Tibial nerve (tissue), 4 donors: ENCODE data around the gene ENG. TPM values are rescaled to one million over a fixed set of nuclear protein-coding genes. Genes with fewer than 3 reads are reported as not detected.

Experiments
- DNase-seq, 2 donors: peaks; one replicate each; pipeline ENCODE4 v3.0.0-alpha.2; 2019; ENCODE audit warnings: low spot score in 2 of 2
- H3K27ac ChIP-seq, 4 donors: fragments of 200-600 bp; sonication (generic) in 3 of 4; one replicate each; pipeline ENCODE4 v1.5.1; 2017 to 2019; ENCODE audit warnings: mild to moderate bottlenecking in 1 of 4
- H3K27me3 ChIP-seq, 2 donors: fragments of 200-600 bp; sonication (generic) in 1 of 2; one replicate each; pipeline versions ENCODE4 v1.5.1 to v1.6.0; 2017 to 2019
- H3K36me3 ChIP-seq, 3 donors: fragments of 200-600 bp; sonication (generic); one replicate each; pipeline ENCODE4 v1.5.1; 2018 to 2019
- H3K4me1 ChIP-seq, 4 donors: fragments of 200-600 bp; sonication (generic) in 3 of 4; one replicate each; pipeline ENCODE4 v1.5.1; 2017 to 2019
- H3K4me3 ChIP-seq, 4 donors: fragments of 200-600 bp; sonication (generic) in 3 of 4; one replicate each; pipeline ENCODE4 v1.5.1; 2017 to 2019; ENCODE audit warnings: mild to moderate bottlenecking in 1 of 4, moderate library complexity in 1 of 4
- H3K9me3 ChIP-seq, 4 donors: fragments of 200-600 bp; sonication (generic) in 3 of 4; one replicate each; pipeline ENCODE4 v1.5.1; 2017 to 2019
- CTCF ChIP-seq, 5 experiments: fragments of 200-600 bp in 3 of 5; fragments of 450-650 bp in 2 of 5; sonication (generic) in 3 of 5; IDR thresholded peaks; one replicate each; pipeline ENCODE4 v1.5.1; 2016 to 2019; ENCODE audit warnings: antibody characterized with exemption in 5 of 5, mild to moderate bottlenecking in 3 of 5, moderate library complexity in 2 of 5
- EP300 ChIP-seq, 2 donors: sonication (generic); formaldehyde crosslinking; IDR thresholded peaks; one replicate each; pipeline ENCODE4 v1.6.1; 2017; ENCODE audit warnings: antibody characterized with exemption in 2 of 2, mild to moderate bottlenecking in 1 of 2
- POLR2A ChIP-seq, 2 donors: fragments of 450-650 bp; IDR thresholded peaks; one replicate each; pipeline ENCODE4 v1.6.1; 2017; ENCODE audit warnings: antibody characterized with exemption in 2 of 2, mild to moderate bottlenecking in 2 of 2, moderate library complexity in 2 of 2
- WGBS, 2 donors: methylation state at CpG; one replicate each; pipeline ENCODE4 v1.1.5; 2018; 5-methylcytosine and 5-hydroxymethylcytosine counted together
- total RNA-seq, 4 donors: library from RNA; depleted of rRNA; stranded (reverse); fragments of >200 nt; gene quantifications; one replicate each; pipeline ENCODE4 v1.1.0, GENCODE V29; 2016

ENG gene
- total RNA-seq, 4 donors from 2014 or later = 24.9 to 137 (median 85.6) TPM

GRCh38 chr9:127874301-127875221 is 20.1 kb upstream of the ENG start:
- WGBS, 2 donors = 72 to 77% methylated on average over 14 to 18 of the region's 19 CpGs
- peaks cover 0 to 71% (median 46%) of the 10 kb centered on the region in 4 donors for H3K4me1 ChIP-seq
- no peak for TF ChIP-seq CTCF (IDR thresholded peaks at IDR 0.05)
- TF ChIP-seq POLR2A (IDR thresholded peaks at IDR 0.05) = no peak
- no peak for TF ChIP-seq EP300 (IDR thresholded peaks at IDR 0.05)

GRCh38 chr9:127873886-127874285 is 19.4 kb upstream of the ENG start:
- Histone ChIP-seq H3K4me3 (no peak overlapping the region), H3K9me3 (no peaks in the 10 kb centered on the region), H3K27ac (peak overlapping the region; percentile 38 to 93 (median 80)), H3K27me3 (no peaks in the 10 kb centered on the region), H3K36me3 (peaks cover 0 to 36% (median 0%) of the 10 kb centered on the region in 3 donors), H3K4me1 (peaks cover 0 to 74% (median 46%) of the 10 kb centered on the region in 4 donors)
- WGBS, 2 donors = 21 to 24% methylated on average over 5 to 8 of the region's 10 CpGs
- peak; percentile 63 to 70 for DNase-seq
- TF ChIP-seq EP300 (IDR thresholded peaks at IDR 0.05) (peak in 1 of 2 donors; percentile 38), POLR2A (IDR thresholded peaks at IDR 0.05) (no peak)

More at GRCh38 chr9:127874301-127875221, 20.1 kb upstream of the ENG start:
- Histone ChIP-seq H3K9me3 (no peaks in the 10 kb centered on the region), H3K36me3 (peaks cover 0 to 31% (median 0%) of the 10 kb centered on the region in 3 donors), H3K27me3 (no peaks in the 10 kb centered on the region), H3K27ac (peak overlapping the region; percentile 38 to 93 (median 80)), H3K4me3 (no peak overlapping the region)
- no peak for DNase-seq

GRCh38 chr9:127873223-127873691 is 18.8 kb upstream of the ENG start:
- Histone ChIP-seq H3K36me3 (peaks cover 0 to 42% (median 0%) of the 10 kb centered on the region in 3 donors), H3K9me3 (no peaks in the 10 kb centered on the region), H3K27me3 (no peaks in the 10 kb centered on the region), H3K4me1 (peaks cover 0 to 68% (median 44%) of the 10 kb centered on the region in 4 donors), H3K27ac (peak overlapping the region; percentile 38 to 93 (median 80)), H3K4me3 (no peak overlapping the region)
- TF ChIP-seq EP300 (IDR thresholded peaks at IDR 0.05) = no peak
- TF ChIP-seq CTCF (IDR thresholded peaks at IDR 0.05) = no peak
- no peak for TF ChIP-seq POLR2A (IDR thresholded peaks at IDR 0.05)
- DNase-seq = no peak
- 47 to 50% methylated on average over 15 to 19 of the region's 19 CpGs for WGBS, 2 donors

GRCh38 chr9:127872369-127873222 is 18.1 kb upstream of the ENG start:
- DNase-seq = no peak
- peaks cover 0 to 49% (median 0%) of the 10 kb centered on the region in 3 donors for H3K36me3 ChIP-seq
- H3K9me3 ChIP-seq = no peaks in the 10 kb centered on the region
- TF ChIP-seq EP300 (IDR thresholded peaks at IDR 0.05) (no peak), POLR2A (IDR thresholded peaks at IDR 0.05) (no peak), CTCF (IDR thresholded peaks at IDR 0.05) (no peak)
- peak overlapping the region in 3 of 4 donors; percentile 38 to 93 (median 88) for H3K27ac ChIP-seq
- 82 to 85% methylated on average over 14 to 20 of the region's 20 CpGs for WGBS, 2 donors
- no peaks in the 10 kb centered on the region for H3K27me3 ChIP-seq
- H3K4me3 ChIP-seq = no peak overlapping the region
- H3K4me1 ChIP-seq = peaks cover 0 to 62% (median 38%) of the 10 kb centered on the region in 4 donors

- WGBS, 2 donors = 81 to 93% methylated on average over 9 of the region's 9 CpGs
- H3K27ac ChIP-seq = no peak overlapping the region
- DNase-seq = no peak
- no peak for TF ChIP-seq POLR2A (IDR thresholded peaks at IDR 0.05)
- no peaks in the 10 kb centered on the region for H3K27me3 ChIP-seq
- H3K4me1 ChIP-seq = peaks cover 0 to 53% (median 33%) of the 10 kb centered on the region in 4 donors
- no peaks in the 10 kb centered on the region for H3K9me3 ChIP-seq
- peaks cover 0 to 58% (median 0%) of the 10 kb centered on the region in 3 donors for H3K36me3 ChIP-seq
- no peak overlapping the region for H3K4me3 ChIP-seq
These were observed 17.1 kb upstream of the ENG start for GRCh38 chr9:127871531-127871930.
